ENCODE results near the gene POU2F1.

DNA sequence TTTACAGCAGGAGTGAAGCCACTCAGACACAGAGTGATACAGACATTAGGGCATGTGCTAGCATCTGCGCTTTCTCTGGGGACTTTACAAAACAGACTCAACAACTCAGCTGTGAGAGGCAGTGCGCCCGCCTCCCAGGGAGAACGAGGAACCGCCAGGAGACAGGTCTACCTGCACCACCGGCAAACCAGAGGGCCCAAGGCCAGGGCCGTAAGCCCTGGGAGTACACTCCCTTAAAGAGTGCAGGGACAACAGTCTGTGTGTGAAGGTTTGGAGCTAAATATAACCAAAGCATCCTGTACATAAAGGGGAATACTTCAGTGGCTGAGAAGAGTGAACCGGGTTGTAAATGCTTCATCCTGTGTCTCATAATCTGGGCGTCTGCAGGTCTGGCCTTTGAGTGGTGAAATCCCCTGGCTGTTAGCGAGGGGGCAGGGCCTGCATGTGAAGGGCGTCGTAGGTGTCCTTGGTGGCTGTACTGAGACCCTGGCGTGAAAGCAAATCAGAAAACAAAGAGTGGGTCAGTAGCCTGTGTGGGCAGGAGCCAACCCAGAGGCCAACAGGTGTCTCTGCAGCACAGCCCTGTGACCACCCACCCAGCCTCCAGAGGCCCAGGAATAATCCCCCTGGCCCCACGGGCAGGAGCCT is 210.7 kb downstream of the POU2F1 start:
- TF ChIP-seq, protein P1, sequence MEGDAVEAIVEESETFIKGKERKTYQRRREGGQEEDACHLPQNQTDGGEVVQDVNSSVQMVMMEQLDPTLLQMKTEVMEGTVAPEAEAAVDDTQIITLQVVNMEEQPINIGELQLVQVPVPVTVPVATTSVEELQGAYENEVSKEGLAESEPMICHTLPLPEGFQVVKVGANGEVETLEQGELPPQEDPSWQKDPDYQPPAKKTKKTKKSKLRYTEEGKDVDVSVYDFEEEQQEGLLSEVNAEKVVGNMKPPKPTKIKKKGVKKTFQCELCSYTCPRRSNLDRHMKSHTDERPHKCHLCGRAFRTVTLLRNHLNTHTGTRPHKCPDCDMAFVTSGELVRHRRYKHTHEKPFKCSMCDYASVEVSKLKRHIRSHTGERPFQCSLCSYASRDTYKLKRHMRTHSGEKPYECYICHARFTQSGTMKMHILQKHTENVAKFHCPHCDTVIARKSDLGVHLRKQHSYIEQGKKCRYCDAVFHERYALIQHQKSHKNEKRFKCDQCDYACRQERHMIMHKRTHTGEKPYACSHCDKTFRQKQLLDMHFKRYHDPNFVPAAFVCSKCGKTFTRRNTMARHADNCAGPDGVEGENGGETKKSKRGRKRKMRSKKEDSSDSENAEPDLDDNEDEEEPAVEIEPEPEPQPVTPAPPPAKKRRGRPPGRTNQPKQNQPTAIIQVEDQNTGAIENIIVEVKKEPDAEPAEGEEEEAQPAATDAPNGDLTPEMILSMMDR (IDR thresholded peaks at IDR 0.05): no peak
- TF ChIP-seq POLR2AphosphoS5 (IDR thresholded peaks at IDR 0.05): no peak
- no peak for TF ChIP-seq POLR2A (IDR thresholded peaks at IDR 0.05)
